ENCODE results near the gene MTO1.

DNA sequence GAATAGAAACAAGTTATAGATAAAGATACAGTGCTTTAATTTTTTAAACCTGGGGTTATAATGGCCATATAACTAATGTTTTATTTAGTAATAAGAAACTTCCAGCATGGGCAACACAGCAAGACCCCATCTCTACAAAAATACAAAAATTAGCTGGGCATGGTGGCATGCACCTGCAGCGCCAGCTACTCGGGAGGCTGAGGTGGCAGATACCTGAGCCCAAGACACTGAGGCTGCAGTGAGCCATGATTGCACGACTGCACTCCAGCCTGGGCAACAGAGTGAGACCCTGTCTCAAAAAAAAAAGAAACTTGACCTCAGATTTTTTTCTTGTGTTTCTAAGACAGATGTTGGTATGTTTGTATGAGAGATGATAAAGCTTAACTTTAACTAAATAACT is 36.4 kb downstream of the MTO1 start:
- TF ChIP-seq, protein P1, sequence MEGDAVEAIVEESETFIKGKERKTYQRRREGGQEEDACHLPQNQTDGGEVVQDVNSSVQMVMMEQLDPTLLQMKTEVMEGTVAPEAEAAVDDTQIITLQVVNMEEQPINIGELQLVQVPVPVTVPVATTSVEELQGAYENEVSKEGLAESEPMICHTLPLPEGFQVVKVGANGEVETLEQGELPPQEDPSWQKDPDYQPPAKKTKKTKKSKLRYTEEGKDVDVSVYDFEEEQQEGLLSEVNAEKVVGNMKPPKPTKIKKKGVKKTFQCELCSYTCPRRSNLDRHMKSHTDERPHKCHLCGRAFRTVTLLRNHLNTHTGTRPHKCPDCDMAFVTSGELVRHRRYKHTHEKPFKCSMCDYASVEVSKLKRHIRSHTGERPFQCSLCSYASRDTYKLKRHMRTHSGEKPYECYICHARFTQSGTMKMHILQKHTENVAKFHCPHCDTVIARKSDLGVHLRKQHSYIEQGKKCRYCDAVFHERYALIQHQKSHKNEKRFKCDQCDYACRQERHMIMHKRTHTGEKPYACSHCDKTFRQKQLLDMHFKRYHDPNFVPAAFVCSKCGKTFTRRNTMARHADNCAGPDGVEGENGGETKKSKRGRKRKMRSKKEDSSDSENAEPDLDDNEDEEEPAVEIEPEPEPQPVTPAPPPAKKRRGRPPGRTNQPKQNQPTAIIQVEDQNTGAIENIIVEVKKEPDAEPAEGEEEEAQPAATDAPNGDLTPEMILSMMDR (IDR thresholded peaks at IDR 0.05 in 8 of 11, conservative IDR thresholded peaks at IDR 0.05 in 3 of 11), result no peak
- TF ChIP-seq POLR2AphosphoS5 (IDR thresholded peaks at IDR 0.05) (no peak), POLR2A (IDR thresholded peaks at IDR 0.05) (no peak)

Measured in spleen (tissue), 7 donors.